ENCODE measurements around the gene LPP. TPM values are rescaled to one million over a fixed set of nuclear protein-coding genes. Genes with fewer than 3 reads are reported as not detected.

LPP gene
- total and polyA plus RNA-seq, 2 of the 13 experiments (the other 11 are each of a cell fraction or from before 2014, with no cell fraction given), result 19.2 to 29.9 TPM

GRCh38 chr3:188772886-188773285, 618.9 kb downstream of the LPP start (continued):
- TF ChIP-seq HMG20A (CRISPR knock-in tag; IDR thresholded peaks at IDR 0.05; ENCODE audit: borderline replicate concordance) (peak; percentile 62; the same call in 1 of the 2 replicates), TFAP4 (IDR thresholded peaks at IDR 0.05; ENCODE audit: borderline replicate concordance, low read depth) (peak; percentile 35; the same call in 1 of the 2 replicates), PPARG (CRISPR knock-in tag; conservative IDR thresholded peaks at IDR 0.05) (no peak), ZNF556 (CRISPR knock-in tag; IDR thresholded peaks at IDR 0.05; ENCODE audit: borderline replicate concordance) (no peak), FOSL1 (CRISPR knock-in tag; IDR thresholded peaks at IDR 0.05; ENCODE audit: borderline replicate concordance) (peak; percentile 44; the same call in 1 of the 2 replicates), AKNA (CRISPR knock-in tag; IDR thresholded peaks at IDR 0.05; ENCODE audit: borderline replicate concordance) (no peak), AGO2 (optimal IDR thresholded peaks at IDR 0.05; ENCODE audit: low read depth, low read length) (no peak), HOXA7 (CRISPR knock-in tag; IDR thresholded peaks at IDR 0.05) (no peak)
